Stimulated activated CD4-positive, alpha-beta T cell treated with anti-CD3 and anti-CD28 coated beads, Interleukin-2, amount 100 ng/mL, for 48 hours (primary cell): Measurements from ENCODE around the gene NIPAL4.

Source experiments
- DNase-seq, 2 donors: peaks; one replicate each; pipeline ENCODE4 v3.0.0-alpha.2; 2020

The NIPAL4 gene

DNA sequence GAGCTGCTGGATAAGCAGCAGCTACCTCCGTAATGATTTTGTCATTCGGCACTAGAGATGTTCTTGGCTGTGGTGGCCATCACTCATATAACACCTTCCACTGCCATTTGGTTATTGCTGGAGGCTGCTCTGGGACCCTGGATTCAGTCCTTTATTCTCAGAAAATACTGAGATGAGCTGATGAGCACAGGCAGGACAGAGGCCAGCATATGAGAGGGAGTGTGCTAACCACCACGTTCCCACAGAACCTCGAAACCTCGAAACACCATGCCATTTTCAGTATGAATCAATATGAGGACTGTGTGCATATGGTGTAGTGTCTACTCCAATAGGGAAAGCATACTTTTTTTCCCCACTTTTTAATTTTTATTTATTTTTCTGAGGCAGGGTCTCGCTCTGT lies 59.0 kb downstream of the NIPAL4 start:
- DNase-seq: no peak

DNA sequence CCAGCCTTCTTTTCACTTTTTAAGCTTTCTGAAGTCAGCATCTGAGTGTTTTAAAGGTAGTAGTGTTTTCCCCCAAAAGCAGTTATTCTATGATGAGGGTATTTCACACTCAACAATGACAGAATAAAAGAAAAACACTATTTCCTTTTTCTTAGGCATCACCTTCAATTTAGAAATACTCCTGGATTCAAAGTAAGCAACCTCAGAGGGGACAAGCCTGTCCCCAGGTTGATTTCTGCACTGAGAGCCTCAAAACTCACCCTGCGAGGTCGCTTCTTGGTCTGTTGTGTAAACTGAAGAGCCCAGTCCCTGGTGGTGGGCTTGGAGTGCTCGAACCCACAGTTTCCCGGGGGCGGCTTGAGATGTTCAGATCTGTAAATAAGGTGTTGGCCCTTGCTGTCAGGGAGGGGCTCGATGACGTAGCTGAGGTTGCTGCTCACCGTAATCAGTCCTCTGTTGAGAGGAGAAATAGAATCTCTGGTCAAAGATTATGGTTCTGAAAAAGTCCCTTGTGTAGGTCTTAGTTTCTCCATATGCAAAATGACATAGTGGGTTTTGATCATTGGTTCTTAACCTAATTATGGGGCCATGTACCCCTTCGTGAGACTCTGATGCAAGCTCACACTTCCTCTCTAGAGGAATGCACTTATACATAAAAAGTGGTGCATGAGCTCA lies 59.7 kb downstream of the NIPAL4 start:
- DNase-seq: no peak

DNA sequence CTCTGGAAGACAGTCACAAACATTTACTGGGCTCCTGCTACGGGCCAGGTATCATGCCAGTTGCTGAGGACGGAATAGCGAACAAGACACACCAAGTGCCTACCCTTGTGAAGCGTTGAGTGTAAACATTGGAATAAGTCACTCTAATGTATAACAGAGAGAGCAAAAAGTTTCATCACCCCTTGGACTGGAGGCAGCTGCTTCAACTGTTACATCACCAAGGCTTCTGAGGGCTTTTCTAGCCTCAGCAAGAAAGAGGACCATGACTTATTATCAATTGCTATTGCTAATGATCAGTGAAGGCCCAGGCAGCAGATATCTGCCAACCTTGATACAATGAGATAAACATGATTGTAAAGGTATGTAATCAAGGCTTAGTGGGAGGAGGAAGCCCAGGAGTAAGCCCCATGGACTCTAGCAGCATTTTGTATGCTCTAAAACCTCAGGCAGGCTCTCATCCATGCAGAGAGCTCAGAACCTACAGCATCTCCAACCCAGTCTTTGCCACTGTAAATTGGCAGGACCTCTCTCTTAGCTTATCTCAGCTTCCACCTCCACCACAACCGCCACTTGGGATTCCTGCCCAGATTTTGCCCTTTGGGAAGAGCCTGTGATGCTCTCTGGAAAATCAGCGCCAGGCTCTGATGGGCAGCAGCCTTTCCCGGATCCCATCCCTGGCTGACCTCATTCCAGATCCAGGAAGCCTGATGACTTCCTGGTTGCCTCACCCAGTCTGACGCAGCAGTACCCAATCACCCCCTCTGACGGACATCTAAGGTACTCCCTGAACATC lies 61.1 kb downstream of the NIPAL4 start:
- DNase-seq: no peak

DNA sequence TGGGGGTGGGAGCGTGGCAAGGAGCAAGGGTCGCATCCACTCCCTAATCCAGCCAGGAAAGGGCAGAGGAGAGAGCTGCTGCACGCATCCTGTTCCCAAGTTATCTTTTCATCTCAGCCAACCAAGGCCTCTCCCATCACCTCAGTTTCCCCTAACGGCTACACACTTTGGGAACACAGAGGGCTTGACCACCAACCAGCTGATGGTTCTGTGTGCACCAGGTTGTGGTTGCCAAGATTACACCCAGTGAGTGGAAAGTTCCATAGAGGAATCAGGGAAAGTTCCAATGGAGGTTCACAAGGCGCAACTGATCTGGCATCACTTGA lies 61.7 kb downstream of the NIPAL4 start:
- no peak for DNase-seq

DNA sequence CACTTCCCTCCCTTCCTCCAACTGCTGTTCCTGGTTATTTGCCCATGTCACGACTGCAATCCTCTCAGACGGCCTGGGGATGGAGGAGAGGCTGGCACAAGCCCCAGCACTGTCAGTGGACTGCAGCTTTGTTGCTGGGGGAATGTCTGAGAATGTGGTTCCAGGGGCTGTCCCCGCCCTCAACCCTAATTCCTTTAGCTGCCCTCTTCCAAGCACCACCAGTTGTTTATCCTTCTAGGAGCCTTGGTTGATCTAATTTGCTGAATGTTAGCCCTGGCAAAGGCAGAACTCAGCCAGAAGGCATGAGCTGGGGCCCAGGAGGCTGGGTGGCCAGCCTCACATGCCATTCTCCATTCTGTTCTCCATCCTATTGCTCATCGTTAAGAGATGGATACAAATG lies 64.0 kb downstream of the NIPAL4 start:
- no peak for DNase-seq
